ENCODE data around the gene CDH20.

DNA sequence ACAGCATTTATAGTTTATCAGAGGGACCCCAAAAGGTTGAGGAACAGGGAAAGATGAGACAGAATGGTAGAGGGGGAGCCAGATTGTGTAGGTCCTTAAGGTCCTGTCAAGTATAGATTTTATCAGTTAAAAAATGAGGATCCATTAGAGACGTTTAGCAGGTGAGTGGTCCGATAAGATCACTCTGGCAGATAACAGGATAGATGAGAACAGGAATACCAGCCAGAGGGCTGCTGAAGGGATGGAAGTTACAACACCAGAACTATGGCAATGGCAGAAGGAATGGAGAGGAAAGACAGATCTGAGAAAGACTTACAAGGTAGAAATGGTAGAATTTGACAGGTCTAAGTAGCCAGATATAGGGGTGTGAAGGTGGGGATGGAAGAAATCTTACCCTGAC is 141.7 kb downstream of the CDH20 start:
- TF ChIP-seq, protein P1, sequence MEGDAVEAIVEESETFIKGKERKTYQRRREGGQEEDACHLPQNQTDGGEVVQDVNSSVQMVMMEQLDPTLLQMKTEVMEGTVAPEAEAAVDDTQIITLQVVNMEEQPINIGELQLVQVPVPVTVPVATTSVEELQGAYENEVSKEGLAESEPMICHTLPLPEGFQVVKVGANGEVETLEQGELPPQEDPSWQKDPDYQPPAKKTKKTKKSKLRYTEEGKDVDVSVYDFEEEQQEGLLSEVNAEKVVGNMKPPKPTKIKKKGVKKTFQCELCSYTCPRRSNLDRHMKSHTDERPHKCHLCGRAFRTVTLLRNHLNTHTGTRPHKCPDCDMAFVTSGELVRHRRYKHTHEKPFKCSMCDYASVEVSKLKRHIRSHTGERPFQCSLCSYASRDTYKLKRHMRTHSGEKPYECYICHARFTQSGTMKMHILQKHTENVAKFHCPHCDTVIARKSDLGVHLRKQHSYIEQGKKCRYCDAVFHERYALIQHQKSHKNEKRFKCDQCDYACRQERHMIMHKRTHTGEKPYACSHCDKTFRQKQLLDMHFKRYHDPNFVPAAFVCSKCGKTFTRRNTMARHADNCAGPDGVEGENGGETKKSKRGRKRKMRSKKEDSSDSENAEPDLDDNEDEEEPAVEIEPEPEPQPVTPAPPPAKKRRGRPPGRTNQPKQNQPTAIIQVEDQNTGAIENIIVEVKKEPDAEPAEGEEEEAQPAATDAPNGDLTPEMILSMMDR (IDR thresholded peaks at IDR 0.05 in 8 of 11, conservative IDR thresholded peaks at IDR 0.05 in 3 of 11), result no peak
- TF ChIP-seq POLR2A (IDR thresholded peaks at IDR 0.05) (no peak), POLR2AphosphoS5 (IDR thresholded peaks at IDR 0.05) (no peak)
